ENCODE results near the gene STRN.

Gene STRN

DNA sequence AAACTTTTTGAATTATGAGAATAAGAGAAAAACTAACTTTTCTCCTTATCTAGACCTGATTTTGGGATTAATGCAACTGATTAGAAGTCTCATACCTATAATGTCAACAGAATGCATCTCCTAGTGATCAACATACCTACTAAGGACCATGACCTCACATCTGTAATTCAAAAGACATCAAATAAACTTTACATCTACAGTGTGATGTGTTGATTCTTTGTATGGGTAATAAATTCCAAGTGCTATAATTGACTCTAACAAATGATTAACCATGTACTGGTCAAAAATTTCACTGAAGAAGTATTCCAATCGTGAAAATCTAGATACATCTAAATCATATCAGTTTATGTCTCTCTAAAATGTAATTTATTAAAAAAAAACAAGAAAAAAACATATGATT is 84.5 kb downstream of the STRN start:
- Histone ChIP-seq H3K9ac (no peak overlapping the region), H3K4me3 (IDR thresholded peaks at IDR 0.05; ENCODE audit: insufficient read depth, low read depth, low read length) (no peak overlapping the region), H3K4me1 (ENCODE audit: low read depth, poor library complexity, severe bottlenecking) (no peaks in the 10 kb centered on the region), H3K27ac (no peak overlapping the region), H3K36me3 (ENCODE audit: insufficient read depth) (no peaks in the 10 kb centered on the region; the same call in 1 of the 2 replicates), H3K79me2 (ENCODE audit: insufficient read depth, low read depth) (no peaks in the 10 kb centered on the region), H3K27me3 (ENCODE audit: insufficient read depth, low read depth) (no peaks in the 10 kb centered on the region), H4K20me1 (ENCODE audit: insufficient read depth) (no peaks in the 10 kb centered on the region), H2AFZ (ENCODE audit: low read depth) (no peak overlapping the region), H3K4me2 (no peak overlapping the region)
- TF ChIP-seq, protein P1, sequence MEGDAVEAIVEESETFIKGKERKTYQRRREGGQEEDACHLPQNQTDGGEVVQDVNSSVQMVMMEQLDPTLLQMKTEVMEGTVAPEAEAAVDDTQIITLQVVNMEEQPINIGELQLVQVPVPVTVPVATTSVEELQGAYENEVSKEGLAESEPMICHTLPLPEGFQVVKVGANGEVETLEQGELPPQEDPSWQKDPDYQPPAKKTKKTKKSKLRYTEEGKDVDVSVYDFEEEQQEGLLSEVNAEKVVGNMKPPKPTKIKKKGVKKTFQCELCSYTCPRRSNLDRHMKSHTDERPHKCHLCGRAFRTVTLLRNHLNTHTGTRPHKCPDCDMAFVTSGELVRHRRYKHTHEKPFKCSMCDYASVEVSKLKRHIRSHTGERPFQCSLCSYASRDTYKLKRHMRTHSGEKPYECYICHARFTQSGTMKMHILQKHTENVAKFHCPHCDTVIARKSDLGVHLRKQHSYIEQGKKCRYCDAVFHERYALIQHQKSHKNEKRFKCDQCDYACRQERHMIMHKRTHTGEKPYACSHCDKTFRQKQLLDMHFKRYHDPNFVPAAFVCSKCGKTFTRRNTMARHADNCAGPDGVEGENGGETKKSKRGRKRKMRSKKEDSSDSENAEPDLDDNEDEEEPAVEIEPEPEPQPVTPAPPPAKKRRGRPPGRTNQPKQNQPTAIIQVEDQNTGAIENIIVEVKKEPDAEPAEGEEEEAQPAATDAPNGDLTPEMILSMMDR (conservative IDR thresholded peaks at IDR 0.05; ENCODE audit: low read depth, low read length) = no peak

DNA sequence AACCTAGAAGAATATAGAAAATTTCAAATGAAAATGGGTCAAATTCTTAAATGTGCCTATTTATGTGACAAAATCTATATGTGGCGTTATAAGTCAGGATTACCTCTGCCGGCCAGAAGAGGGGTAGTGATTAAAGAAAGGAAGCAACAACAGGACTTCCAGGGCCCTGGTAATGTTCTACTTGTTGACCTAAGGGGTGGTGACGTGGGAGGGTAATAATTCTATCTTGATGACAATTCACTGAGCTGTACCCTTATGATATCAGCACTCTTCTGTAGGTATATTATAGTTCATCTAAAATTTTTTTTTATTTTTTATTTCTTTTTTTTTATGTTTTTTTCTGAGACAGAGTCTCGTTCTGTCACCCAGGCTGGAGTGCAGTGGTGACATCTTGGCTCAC is 87.9 kb downstream of the STRN start:
- Histone ChIP-seq H3K36me3 (ENCODE audit: insufficient read depth) (no peaks in the 10 kb centered on the region; the same call in 1 of the 2 replicates), H3K79me2 (ENCODE audit: insufficient read depth, low read depth) (no peaks in the 10 kb centered on the region), H3K27me3 (ENCODE audit: insufficient read depth, low read depth) (no peaks in the 10 kb centered on the region), H3K9ac (no peak overlapping the region), H3K4me1 (ENCODE audit: low read depth, poor library complexity, severe bottlenecking) (no peaks in the 10 kb centered on the region), H2AFZ (ENCODE audit: low read depth) (no peak overlapping the region), H3K4me3 (IDR thresholded peaks at IDR 0.05; ENCODE audit: insufficient read depth, low read depth, low read length) (no peak overlapping the region), H3K27ac (no peak overlapping the region), H4K20me1 (ENCODE audit: insufficient read depth) (no peaks in the 10 kb centered on the region), H3K4me2 (no peak overlapping the region)
- TF ChIP-seq, protein P1 (conservative IDR thresholded peaks at IDR 0.05; ENCODE audit: low read depth, low read length) = no peak

DNA sequence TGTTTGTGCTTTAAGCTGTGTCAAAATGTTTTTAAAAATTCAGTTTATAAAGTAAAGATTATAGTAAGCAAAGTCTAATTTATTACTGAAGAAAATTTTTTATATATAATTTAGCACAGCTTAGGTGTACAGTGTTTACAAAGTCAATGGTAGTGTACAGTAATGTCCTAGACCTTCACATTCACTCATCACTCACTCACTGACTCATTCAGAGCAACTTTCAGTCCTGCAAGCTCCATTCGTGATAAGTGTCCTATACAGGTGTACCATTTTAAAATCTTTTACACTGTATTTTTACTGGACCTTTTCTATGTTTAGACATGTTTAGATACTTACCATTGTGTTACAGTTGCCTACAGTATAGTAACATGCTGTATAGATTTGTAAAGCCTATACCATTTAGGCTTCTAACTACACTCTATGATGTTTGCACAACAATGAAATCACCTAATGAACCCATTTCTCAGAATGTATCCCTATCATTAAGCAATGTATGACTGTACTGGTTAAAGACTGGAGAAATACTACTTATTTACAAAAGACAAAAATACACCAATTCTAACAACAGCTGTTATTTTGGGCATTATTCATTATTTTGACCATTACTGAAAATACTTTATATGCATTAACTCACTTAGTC is 95.1 kb downstream of the STRN start:
- Histone ChIP-seq H3K4me3 (IDR thresholded peaks at IDR 0.05; ENCODE audit: insufficient read depth, low read depth, low read length) (no peak overlapping the region), H3K4me2 (no peak overlapping the region), H3K27ac (no peak overlapping the region), H2AFZ (ENCODE audit: low read depth) (no peak overlapping the region), H3K9ac (no peak overlapping the region), H3K4me1 (ENCODE audit: low read depth, poor library complexity, severe bottlenecking) (no peaks in the 10 kb centered on the region), H3K79me2 (ENCODE audit: insufficient read depth, low read depth) (no peaks in the 10 kb centered on the region), H4K20me1 (ENCODE audit: insufficient read depth) (no peaks in the 10 kb centered on the region), H3K27me3 (ENCODE audit: insufficient read depth, low read depth) (no peaks in the 10 kb centered on the region), H3K36me3 (ENCODE audit: insufficient read depth) (no peaks in the 10 kb centered on the region)
- TF ChIP-seq, protein P1 (conservative IDR thresholded peaks at IDR 0.05; ENCODE audit: low read depth, low read length) = no peak

DNA sequence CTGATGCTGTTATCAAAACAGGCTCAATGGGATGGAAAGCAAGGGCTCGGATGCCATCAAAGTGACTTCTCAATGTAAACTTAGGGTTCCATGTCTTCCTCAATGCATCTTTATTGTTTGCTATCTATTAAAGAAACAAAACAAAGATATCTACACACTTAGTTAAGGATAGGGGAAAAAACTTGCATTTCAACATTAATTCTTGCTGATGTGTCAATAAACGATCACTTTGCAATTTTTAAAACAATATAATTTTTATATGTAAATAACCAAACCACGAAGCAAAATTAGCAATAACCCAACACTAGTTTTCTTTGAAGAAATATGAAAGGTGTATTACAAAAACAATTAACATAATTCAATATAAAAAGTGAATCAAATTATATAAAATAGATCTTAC is 96.7 kb downstream of the STRN start:
- no peaks in the 10 kb centered on the region for H4K20me1 ChIP-seq (ENCODE audit: insufficient read depth)
- TF ChIP-seq, protein P1 (conservative IDR thresholded peaks at IDR 0.05; ENCODE audit: low read depth, low read length) = no peak
- H3K36me3 ChIP-seq (ENCODE audit: insufficient read depth) = no peaks in the 10 kb centered on the region

More for the DNA sequence above, 96.7 kb downstream of the STRN start:
- H3K27ac ChIP-seq = no peak overlapping the region
- no peaks in the 10 kb centered on the region for H3K27me3 ChIP-seq (ENCODE audit: insufficient read depth, low read depth)
- H3K9ac ChIP-seq = no peak overlapping the region
- H3K4me1 ChIP-seq (ENCODE audit: low read depth, poor library complexity, severe bottlenecking) = no peaks in the 10 kb centered on the region
- H3K4me3 ChIP-seq (IDR thresholded peaks at IDR 0.05; ENCODE audit: insufficient read depth, low read depth, low read length) = no peak overlapping the region
- H3K4me2 ChIP-seq = no peak overlapping the region
- H3K79me2 ChIP-seq (ENCODE audit: insufficient read depth, low read depth) = no peaks in the 10 kb centered on the region
- H2AFZ ChIP-seq (ENCODE audit: low read depth) = no peak overlapping the region

All from KMS-11 (cell line).